ENCODE measurements around the gene DOC2A. TPM values are rescaled to one million over a fixed set of nuclear protein-coding genes. Genes with fewer than 3 reads are reported as not detected.

Gene DOC2A
- total RNA-seq, 1 donor from 2014 or later = 0.17 TPM

GRCh38 chr16:29986231-29986630 lies 24.6 kb downstream of the DOC2A start:
- TF ChIP-seq CTCF (conservative IDR thresholded peaks at IDR 0.05; ENCODE audit: low read depth, low read length) = no peak
- H3K4me3 ChIP-seq (ENCODE audit: low read depth, low read length) = no peak overlapping the region
- DNase-seq (ENCODE audit: low read depth) = no peak

DNA sequence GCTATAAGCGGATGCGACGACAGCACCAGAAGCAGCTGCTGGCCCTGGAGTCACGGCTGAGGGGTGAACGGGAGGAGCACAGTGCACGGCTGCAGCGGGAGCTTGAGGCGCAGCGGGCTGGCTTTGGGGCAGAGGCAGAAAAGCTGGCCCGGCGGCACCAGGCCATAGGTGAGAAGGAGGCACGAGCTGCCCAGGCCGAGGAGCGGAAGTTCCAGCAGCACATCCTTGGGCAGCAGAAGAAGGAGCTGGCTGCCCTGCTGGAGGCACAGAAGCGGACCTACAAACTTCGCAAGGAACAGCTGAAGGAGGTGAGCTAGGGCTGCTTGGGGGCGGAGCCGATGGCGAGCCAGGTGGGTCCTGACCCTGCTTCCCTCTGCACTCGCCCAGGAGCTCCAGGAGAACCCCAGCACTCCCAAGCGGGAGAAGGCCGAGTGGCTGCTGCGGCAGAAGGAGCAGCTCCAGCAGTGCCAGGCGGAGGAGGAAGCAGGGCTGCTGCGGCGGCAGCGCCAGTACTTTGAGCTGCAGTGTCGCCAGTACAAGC lies 25.5 kb downstream of the DOC2A start:
- TF ChIP-seq CTCF (conservative IDR thresholded peaks at IDR 0.05; ENCODE audit: low read depth, low read length) = no peak
- no peak overlapping the region for H3K4me3 ChIP-seq (ENCODE audit: low read depth, low read length)
- DNase-seq (ENCODE audit: low read depth) = no peak

DNA sequence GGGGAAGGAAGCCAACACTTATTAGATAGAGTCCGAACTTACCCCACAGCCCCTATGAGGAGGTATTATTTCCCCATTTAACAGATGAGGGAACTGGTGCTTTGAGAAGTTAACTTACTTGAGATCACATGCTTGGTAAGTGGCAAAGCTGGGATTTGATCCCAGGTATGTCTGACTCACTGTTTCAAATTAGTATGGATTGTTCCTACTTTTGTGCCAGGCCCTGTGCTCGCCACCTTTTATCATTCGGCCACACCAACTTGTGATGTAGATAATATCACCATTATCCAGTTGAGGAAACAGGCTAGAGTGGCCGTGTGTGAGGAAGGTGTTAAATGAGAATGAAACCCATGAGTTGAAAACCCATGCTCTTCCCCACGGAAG lies 26.1 kb downstream of the DOC2A start:
- no peak for TF ChIP-seq CTCF (conservative IDR thresholded peaks at IDR 0.05; ENCODE audit: low read depth, low read length)
- no peak for DNase-seq (ENCODE audit: low read depth)
- no peak overlapping the region for H3K4me3 ChIP-seq (ENCODE audit: low read depth, low read length)

- no peak for DNase-seq (ENCODE audit: low read depth)
- no peak for TF ChIP-seq CTCF (conservative IDR thresholded peaks at IDR 0.05; ENCODE audit: low read depth, low read length)
- no peak overlapping the region for H3K4me3 ChIP-seq (ENCODE audit: low read depth, low read length)
Observed at GRCh38 chr16:29984137-29984763, 26.6 kb downstream of the DOC2A start.

DNA sequence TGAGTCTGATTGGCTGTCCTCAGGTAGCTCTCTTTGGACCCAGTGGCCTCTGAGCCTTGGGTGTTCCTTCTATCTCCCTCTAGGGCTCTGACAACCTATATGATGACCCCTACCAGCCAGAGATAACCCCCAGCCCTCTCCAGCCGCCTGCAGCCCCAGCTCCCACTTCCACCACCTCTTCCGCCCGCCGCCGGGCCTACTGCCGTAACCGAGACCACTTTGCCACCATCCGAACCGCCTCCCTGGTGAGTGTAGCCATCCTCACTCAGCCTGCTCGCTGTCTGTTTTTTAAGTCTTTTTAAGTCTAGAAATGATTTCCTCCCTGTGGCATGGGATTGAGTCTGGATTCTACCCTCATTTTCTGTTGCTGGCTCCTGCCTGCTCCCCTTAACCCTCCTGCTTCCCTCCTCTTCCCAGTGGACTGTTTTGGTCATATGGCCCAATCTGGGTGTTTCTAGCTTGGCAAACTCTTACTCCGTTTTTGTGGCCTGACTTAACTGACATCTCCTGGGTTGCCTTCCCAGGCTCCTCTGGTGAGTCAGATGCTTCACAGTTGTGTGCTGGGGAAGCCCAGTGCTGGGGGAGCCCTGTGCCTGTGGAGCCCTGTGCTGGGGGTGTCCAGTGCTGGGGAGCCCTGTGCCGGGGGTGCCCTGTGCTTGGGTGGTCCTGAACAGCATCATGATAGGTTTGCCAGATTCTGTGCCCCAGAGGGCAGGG lies 27.2 kb downstream of the DOC2A start:
- no peak for DNase-seq (ENCODE audit: low read depth)
- no peak overlapping the region for H3K4me3 ChIP-seq (ENCODE audit: low read depth, low read length)
- no peak for TF ChIP-seq CTCF (conservative IDR thresholded peaks at IDR 0.05; ENCODE audit: low read depth, low read length)

DNA sequence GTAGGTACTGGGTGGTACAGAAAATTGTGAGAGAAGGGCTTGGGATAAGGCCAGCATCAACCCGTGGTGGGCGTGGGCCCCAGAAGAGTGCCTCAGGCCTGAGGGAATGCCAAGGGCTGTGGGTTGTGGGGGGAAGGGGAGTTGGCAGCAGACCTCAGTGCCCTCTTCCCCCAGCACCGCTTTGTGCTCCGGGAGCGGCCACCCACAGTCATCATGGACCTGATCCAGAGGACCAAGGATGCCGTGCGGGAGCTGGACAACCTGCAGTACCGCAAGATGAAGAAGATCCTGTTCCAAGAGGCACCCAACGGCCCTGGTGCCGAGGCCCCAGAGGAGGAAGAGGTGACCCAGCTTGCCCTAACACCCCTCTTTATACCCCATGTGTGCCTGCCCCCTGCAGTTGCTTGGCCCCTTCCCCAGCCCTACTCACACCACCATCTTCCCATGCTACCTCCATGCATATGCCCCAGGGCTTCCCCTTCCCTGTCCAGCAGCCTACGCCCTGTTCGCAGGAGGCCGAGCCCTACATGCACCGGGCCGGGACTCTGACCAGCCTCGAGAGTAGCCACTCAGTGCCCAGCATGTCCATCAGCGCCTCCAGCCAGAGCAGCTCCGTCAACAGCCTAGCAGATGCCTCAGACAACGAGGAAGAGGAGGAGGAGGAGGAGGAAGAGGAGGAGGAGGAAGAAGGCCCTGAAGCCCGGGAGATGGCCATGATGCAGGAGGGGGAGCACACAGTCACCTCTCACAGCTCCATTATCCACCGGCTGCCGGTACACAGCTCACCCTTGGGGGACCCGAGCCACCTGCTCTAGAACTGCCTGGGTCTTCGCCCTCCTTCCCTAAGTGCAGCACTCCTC lies 28.0 kb downstream of the DOC2A start:
- DNase-seq (ENCODE audit: low read depth) = no peak
- no peak for TF ChIP-seq CTCF (conservative IDR thresholded peaks at IDR 0.05; ENCODE audit: low read depth, low read length)
- no peak overlapping the region for H3K4me3 ChIP-seq (ENCODE audit: low read depth, low read length)

Measured in epithelial cell of proximal tubule (primary cell).